Stimulated activated CD4-positive, alpha-beta T cell treated with anti-CD3 and anti-CD28 coated beads, Interleukin-12 subunit alpha, Interleukin-12 subunit beta, amount 100 ng/mL, for 4 hours (primary cell): ENCODE data around the gene CDH5.
"Not testable (repeated sequence)": the region's sequence is repeated elsewhere in the genome, so short reads cannot be mapped to it uniquely, and the experiment has no call there.

ENCODE experiments used
- DNase-seq: peaks from one replicate; pipeline ENCODE4 v3.0.0-alpha.2; 2020

The CDH5 gene

DNA sequence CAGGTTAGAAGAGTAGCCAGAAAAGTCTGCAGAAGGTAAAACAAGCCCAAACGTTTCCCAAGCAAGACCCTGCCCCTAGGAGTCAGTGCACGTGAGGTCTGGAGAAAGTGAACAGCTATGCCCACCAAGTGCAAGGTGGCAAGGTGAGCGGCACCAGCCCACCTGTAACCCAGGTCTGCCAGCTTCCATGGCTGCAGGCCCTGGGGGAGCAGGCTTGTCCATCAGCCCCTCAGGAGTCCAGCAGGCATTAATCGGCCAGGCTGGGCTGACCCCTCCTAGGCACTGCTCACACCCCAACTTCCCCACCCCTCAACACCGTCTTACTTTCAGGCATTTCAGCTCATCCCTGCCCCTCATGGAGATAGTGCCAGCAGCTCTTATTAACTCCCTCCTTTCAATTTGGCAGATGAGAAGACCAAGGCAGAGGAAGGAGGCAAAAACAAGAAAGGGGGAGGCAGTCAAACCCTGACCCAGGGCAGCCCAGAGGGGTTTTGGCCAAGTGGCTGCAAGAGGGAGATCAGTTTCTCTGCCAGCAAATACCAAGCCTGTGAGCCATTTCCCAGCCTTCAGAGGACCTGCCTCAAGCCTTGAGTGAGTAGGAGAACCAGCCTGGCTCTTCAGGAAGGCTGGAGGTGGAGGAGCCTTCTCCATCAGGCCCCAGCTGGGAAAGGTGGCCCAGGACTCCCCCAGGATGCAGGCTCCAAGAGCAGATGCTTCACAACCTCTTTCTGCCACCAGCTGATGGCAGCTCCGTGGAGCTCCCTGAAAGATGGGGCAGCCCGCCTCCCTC, 75.3 kb downstream of the CDH5 start:
- no peak for DNase-seq

- no peak for DNase-seq
Observed at GRCh38 chr16:66442502-66443268, 76.2 kb downstream of the CDH5 start.

DNA sequence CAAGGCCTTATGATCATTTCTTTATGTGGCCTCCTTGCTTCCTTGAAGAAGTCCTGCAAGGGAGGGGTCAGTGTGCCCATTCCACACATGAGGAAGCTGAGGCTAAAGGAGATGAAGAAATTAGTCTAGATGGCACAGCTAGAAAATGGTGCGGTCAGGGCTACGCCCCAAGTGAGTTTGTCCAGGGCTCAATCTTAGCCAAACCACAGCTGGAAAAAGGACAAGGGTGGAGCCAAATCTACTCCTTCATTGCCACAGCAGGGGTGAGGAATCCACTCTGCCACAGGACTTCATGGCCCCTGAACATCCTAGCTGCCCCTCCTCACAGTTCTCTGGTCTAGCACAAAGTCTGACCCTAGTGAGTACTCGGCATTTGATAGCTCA, 76.8 kb downstream of the CDH5 start:
- DNase-seq, result no peak

DNA sequence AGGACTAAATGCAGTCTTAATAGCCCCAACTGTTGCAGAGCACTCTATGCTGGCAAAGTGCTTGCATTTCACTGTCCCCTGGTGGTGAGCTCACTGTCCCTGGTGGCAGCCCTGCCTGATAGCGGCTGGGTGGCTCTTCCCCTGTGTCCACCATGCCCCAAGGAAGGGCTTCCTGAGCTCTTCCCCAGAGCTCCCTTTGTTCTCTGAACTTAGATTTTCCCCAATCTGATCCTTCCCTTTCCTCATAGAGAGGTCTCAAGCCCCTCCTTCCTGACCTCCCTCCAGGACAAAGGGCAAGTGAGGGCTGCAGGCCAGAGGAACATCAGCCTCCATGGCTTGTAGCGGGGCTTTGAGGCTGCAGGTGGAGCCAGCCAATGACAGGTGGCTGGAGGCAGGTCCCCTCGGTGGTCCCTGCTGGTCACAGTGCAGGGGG, 77.6 kb downstream of the CDH5 start:
- DNase-seq, result no peak

GRCh38 chr16:66446737-66447136, 80.2 kb downstream of the CDH5 start:
- no peak for DNase-seq

GRCh38 chr16:66447491-66447890, 81.0 kb downstream of the CDH5 start:
- no peak for DNase-seq

GRCh38 chr16:66451548-66451947, 85.1 kb downstream of the CDH5 start:
- DNase-seq, result no peak

GRCh38 chr16:66453230-66453629, 86.7 kb downstream of the CDH5 start:
- not testable (repeated sequence) for DNase-seq
